Epithelial cell of esophagus (primary cell): ENCODE measurements around the gene MPIG6B.

Source experiments
- DNase-seq: peaks from one replicate; pipeline ENCODE4 v3.0.0; 2010; ENCODE audit warnings: low read depth
- H3K4me3 ChIP-seq: 2 replicates; pipeline ENCODE4 v1.5.1; 2011; ENCODE audit warnings: mild to moderate bottlenecking, low read length, control low read depth
- TF ChIP-seq, protein P1 (sequence below): IDR thresholded peaks from 2 replicates; pipeline ENCODE4 v1.5.1; 2011; ENCODE audit warnings: low read depth, mild to moderate bottlenecking, low read length, control low read depth, inconsistent platforms; ENCODE audit not compliant: insufficient read depth; ENCODE audit errors: missing control alignments

Gene MPIG6B

DNA sequence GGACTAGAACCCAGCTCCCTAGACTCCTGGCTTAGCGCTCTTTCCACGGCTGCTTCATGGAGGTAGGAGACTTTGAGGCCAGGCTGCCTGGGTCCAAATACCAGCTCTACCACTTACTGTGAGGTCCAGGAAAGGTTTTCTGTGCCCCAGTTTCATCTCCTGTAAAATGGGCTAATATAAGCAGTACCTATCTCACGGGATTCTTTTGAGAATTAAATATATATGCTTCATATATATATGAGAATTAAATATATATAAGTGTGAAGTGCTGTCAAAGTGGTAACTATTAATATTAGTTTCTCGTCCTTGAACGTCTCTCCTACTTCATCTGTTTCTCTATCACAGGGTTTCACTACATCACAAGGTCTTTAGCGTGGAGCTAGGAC, 32.1 kb upstream of the MPIG6B start:
- no peak overlapping the region for H3K4me3 ChIP-seq
- TF ChIP-seq, protein P1, sequence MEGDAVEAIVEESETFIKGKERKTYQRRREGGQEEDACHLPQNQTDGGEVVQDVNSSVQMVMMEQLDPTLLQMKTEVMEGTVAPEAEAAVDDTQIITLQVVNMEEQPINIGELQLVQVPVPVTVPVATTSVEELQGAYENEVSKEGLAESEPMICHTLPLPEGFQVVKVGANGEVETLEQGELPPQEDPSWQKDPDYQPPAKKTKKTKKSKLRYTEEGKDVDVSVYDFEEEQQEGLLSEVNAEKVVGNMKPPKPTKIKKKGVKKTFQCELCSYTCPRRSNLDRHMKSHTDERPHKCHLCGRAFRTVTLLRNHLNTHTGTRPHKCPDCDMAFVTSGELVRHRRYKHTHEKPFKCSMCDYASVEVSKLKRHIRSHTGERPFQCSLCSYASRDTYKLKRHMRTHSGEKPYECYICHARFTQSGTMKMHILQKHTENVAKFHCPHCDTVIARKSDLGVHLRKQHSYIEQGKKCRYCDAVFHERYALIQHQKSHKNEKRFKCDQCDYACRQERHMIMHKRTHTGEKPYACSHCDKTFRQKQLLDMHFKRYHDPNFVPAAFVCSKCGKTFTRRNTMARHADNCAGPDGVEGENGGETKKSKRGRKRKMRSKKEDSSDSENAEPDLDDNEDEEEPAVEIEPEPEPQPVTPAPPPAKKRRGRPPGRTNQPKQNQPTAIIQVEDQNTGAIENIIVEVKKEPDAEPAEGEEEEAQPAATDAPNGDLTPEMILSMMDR: no peak
- DNase-seq: no peak

DNA sequence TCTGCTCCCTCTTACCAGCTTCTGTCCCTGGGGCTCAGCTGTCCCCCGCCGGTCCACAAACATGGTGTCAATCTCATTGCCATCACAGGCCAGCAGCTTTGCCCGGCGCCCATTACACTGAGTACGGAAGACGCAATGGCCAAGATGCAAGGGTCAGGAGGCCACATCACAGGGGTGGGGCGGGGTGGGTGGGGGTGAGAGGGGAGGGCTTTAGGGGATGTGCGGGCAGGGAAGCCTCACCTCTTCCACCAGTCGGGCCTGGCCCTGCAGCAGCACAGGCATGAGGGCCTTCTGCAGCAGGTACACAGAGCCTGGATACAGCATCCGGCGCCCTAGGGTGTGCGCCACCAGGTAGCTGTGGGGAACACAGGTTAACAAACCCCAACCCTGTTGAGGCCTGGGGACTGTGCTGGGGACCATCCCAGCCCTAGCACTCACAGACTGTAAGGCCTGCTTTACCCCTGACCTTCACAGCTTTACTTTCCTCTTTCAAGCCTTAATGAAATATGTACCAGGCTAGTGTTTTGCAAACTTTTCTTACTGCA, 31.5 kb upstream of the MPIG6B start:
- no peak overlapping the region for H3K4me3 ChIP-seq
- no peak for DNase-seq
- TF ChIP-seq, protein P1: no peak

DNA sequence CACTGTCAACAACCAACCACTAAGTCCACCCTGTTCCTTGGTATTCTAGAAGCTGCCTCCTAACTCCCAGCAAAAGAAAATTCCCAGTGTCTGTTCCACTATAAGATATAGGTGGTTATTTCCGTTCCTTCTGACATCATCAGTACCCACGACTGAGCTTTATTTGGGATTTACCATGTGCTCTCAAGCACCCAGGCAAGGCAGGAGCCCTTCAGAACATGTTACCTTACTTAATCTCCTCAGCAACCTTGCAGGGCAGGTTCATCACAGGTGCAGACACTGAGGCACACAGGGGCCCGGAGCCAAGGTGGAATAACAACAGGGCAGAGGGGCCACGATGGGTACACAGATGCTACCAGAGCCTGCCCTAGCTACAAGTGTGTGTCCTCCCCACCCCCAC, 30.8 kb upstream of the MPIG6B start:
- TF ChIP-seq, protein P1: no peak
- no peak overlapping the region for H3K4me3 ChIP-seq
- no peak for DNase-seq

DNA sequence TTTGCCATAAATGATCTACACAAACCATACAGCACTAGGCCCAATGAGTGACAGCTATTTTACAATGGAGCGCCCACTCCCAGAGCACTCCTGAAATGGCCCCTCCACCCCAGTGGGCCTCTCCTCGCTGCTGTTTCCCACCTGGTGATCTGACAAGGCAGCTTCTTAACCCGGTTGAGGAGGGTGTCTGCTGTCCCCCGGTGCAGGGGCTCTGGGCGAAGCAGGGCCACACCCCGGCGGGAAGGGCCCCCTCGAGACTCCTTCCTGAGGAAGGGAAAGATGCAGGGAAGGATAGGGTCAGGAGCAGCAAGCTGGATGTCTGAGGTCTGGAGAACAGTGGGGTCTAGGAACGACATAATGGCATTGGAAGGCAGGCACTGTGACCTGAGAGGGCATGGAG, 30.3 kb upstream of the MPIG6B start:
- DNase-seq: no peak
- TF ChIP-seq, protein P1: no peak
- no peak overlapping the region for H3K4me3 ChIP-seq

DNA sequence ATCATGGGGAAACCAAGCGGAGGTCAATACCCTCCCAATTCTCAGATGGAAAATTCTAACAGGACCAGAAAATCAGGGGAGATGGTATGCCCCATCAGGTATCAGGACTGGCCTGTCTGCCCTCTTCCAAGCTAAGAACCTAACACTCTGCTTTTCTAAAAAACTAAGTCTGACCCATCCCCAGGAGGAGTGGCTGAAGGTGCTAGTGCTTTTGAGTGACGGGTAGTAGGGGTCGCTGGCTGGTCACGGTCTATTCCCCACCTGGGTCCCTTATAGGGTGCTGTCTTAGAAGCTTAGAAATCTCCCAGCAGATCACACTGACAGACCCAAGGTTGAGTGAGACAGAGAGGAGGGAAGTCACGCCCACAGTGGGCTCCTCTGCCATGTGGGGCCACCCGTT, 29.6 kb upstream of the MPIG6B start:
- no peak for DNase-seq
- TF ChIP-seq, protein P1: no peak

DNA sequence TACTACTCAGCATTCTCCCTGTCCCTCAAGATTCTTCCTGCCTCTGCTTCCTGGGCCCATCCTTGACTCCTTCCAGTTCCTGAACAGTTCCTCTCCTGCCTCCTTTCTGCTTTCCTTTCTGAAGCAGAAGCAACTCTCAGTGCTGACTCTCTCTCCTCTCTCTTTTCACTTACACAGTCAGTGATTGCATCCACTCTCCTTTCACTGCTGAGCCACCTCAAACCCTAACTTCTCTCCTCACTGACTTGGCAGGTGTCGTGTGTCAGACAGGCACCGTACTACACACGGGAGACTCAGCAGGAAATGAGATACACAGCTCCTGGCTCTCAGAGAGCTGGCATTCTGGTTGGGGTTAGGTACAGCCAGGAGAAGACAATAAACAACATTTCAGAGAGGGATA, 25.6 kb upstream of the MPIG6B start:
- H3K4me3 ChIP-seq: no peak overlapping the region
- TF ChIP-seq, protein P1: no peak
- peak; percentile 27 for DNase-seq

More for the DNA sequence above, 29.6 kb upstream of the MPIG6B start:
- H3K4me3 ChIP-seq: no peak overlapping the region

DNA sequence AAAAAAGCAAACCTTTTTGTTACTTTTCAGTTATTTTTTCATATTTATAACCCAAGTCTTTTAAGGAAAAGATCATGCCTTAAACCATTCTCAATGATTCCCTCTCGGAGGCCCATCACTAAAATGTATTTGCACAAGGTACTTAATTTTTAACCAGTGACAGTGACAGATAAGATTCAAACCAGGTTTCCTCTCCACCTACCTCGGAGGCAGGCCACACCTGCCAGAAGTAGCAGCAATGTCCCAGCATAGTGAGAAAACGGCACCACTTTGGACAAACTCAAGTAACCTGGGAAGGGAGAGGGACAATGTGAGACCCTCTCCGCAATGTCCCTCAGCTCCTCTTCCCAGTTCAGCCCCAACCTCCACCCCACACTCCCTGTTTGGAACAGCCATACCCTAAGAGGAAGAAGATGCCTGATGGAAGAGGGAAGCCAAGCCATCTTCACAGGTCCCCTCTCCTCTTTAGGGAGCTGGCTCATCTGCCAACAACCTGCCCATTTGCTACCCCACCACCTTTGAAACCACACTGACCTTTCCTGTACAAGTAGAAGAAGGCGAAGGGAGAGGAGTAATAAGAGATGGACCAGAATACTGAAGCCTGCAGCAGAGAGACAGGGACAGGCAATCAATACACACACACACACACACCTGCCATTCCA, 22.3 kb upstream of the MPIG6B start:
- TF ChIP-seq, protein P1: no peak
- H3K4me3 ChIP-seq: no peak overlapping the region
- no peak for DNase-seq
